Ramos (cell line): ENCODE measurements around the gene PSMG2.
"Not testable (repeated sequence)": the region's sequence is repeated elsewhere in the genome, so short reads cannot be mapped to it uniquely, and the experiment has no call there.

Source experiments
- in situ Hi-C: fragments of 300-500 bp; cut with MboI; formaldehyde crosslinking; loops from one replicate; pipeline ENCODE4 v1.14.3; 2022; ENCODE audit warnings: low sequenced_read_pairs; ENCODE audit not compliant: unreplicated experiment

The PSMG2 gene

DNA sequence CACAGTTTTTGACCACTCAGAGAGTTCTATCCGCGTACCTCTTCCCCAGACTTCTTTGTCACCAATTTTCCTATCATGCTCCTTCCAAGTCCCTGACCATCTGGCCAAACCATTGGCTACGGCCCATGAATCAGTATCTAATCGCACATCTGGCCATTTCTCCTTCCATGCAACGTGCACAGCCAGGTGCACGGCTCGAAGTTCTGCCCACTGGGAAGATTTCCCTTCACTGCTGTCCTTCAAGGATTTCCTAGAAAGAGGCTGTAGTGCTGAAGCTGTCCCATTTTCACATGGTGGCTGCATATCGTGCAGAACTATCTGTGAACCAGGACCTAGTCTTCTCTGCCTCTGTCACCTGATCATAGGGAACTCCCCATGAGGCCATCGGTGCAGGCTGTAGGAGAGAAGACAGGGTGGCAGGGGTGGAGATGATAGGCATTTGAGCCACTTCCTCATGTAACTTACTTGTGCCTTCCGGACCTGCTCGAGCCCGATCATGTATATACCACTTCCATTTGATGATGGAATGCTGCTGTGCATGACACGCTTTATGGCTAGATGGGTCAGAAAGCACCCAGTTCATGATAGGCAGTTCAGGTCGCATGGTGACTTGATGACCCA lies 53.9 kb downstream of the PSMG2 start:
- in situ Hi-C loops = not testable (repeated sequence)

GRCh38 chr18:12758566-12758965 lies 55.7 kb downstream of the PSMG2 start:
- in situ Hi-C loops = not testable (repeated sequence)

GRCh38 chr18:12765126-12765525 lies 62.3 kb downstream of the PSMG2 start:
- in situ Hi-C loops = no loop called here

- in situ Hi-C loops = no loop called here
Observed at GRCh38 chr18:12765586-12765985, 62.7 kb downstream of the PSMG2 start.

- in situ Hi-C loops = no loop called here
Observed at GRCh38 chr18:12766986-12767433, 64.2 kb downstream of the PSMG2 start.

DNA sequence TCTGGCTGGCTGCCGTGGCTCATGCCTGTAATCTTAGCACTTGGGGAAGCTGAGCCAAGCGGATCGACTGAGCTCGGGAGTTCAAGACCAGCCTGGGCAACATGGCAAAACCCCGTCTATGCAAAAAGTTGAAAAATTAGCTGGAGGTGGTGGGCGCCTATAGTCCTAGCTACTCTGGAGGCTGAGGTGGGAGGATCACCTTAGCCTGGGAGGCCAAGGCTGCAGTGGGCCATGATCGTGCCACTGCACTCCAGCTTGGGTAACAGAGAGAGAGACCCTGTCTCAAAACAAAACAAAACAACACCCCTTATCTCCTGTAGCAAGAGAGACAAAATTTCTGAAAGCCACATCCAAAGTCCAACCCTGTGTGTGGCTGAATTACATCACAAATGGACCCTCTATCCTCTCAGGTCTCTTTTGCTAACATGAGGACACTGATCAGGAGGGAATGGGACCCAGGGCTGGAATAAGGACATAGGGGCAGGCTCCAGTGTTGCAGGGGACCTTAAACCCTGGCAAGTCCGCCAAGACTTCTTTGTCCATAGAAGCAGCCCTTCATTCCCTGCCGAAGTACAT lies 64.8 kb downstream of the PSMG2 start:
- in situ Hi-C loops = no loop called here

GRCh38 chr18:12768625-12769024 lies 65.8 kb downstream of the PSMG2 start:
- in situ Hi-C loops = no loop called here

DNA sequence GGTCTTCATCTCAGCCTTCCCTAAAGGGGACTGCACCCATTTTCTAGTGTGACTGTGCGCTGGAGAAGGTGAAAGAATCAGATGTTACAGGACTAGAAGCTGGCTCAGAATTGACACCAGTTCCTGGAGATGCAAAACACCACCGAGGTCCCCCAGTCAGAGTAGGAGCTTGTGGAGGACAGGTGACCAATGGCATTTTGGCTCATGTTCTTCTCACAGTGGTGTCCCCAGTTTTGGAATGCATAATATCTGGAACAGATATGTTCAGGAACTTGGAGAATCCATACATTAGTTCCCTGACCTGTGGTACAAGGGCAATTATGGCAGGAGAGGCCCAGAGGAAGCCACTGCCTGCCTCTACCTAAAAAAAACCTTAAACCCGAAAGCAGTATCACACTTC lies 66.3 kb downstream of the PSMG2 start:
- in situ Hi-C loops = no loop called here

GRCh38 chr18:12769644-12770440 lies 67.0 kb downstream of the PSMG2 start:
- in situ Hi-C loops = no loop called here

- in situ Hi-C loops = no loop called here
Observed at GRCh38 chr18:12770469-12771219, 67.8 kb downstream of the PSMG2 start.

DNA sequence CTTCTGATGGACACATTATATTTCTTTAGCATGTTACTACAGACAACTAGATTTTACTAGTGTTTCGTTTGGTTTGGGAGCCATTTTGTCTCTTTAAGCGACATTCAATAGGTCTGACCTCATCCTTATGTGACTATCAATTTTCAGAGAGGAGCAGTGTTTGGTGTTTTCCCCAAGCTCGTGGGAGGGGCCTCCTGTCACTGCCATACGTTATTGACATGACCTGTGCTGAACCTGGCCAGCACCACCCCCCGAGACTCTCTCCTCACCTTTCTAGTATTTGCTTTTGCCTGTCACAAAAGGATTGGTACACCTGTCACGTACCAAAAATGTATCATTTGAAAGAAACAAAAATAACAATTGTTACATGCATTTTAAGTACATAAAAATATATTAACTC lies 69.3 kb downstream of the PSMG2 start:
- in situ Hi-C loops = no loop called here

DNA sequence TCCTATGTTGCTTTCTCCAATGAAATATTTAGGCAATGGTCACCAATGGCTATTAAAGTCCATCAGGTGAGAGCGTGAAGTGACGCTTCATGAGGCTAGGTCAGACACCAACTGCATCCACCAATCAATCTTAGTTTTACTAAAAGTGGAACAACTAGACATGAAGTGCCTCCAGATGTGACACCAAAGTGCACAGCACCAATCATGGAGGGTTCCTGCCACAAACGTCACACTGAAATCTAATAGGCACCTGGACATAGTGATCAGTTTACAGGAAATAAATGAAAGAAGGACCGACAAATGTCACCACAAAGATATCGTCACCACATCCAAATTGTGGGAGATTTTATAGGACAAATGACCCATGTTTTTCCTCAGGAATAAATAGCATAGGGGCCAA lies 70.5 kb downstream of the PSMG2 start:
- in situ Hi-C loops = no loop called here

DNA sequence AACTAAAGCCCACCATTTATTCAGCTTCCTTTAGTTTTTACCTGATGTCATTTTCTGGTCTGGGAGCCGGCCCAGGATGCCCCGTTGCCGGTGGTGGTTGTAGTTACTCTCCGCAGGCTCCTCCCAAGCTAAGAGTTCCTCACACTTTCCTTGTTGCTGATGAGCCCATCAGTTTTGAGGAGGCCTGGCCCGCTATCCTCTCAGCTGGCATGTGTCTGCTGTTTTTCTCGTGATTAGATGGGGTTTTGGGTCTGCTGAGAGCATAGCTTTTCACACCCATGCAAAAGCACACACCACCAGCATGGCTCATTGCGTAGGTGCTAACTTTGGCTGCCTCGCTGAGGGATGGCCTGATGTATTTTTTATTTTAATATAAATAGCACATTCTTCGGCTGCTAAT lies 72.1 kb downstream of the PSMG2 start:
- in situ Hi-C loops = no loop called here
